Activated CD4-positive, alpha-beta T cell treated with anti-CD3 and anti-CD28 coated beads, Interleukin-2, amount 50 U/mL, for 24 hours (primary cell): ENCODE results near the gene CHD9.
A peak's percentile ranks its signal among the peaks of the same experiment; 100 is the strongest.
"Not testable (repeated sequence)": the region's sequence is repeated elsewhere in the genome, so short reads cannot be mapped to it uniquely, and the experiment has no call there.

ENCODE experiments used
- DNase-seq, 2 donors: peaks; one replicate each; pipeline ENCODE4 v3.0.0-alpha.2; 2020; ENCODE audit warnings: low read depth in 1 of 2, low spot score in 1 of 2

Gene CHD9

DNA sequence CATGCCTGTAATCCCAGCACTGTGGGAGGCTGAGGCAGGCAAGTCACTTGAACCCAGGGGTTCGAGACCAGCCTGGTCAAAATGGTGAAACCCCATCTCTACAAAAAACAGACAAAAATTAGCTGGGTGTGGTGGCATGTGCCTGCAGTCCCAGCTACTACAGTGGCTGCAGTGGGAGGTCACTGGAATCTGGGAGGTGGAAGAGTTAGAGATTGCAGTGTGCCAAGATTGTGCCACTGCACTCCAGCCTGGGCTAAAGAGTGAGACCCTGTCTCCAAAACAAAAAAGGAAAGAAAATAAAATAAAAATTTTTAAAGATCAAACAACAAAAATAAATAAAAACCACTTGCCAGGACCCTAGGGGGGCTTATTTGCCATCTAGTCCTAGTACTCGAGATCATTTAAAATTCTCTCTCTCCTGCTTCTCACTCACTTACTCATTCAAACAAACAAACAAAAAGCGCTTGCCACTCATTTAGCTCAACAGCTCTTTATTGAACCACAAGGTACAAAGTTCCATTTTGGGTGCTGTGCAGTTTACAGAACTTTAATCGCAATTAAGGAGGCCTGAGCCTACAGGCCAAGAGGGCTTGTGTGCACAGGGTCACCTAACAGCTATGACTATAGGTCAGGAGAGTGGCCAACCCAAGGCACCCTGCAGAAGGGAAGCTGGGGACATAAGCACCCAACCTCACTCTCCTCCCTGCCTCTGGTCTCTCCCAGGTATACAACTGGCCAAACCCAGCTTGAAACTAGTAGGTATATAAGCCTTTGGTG, 6.5 kb upstream of the CHD9 start:
- no peak for DNase-seq

DNA sequence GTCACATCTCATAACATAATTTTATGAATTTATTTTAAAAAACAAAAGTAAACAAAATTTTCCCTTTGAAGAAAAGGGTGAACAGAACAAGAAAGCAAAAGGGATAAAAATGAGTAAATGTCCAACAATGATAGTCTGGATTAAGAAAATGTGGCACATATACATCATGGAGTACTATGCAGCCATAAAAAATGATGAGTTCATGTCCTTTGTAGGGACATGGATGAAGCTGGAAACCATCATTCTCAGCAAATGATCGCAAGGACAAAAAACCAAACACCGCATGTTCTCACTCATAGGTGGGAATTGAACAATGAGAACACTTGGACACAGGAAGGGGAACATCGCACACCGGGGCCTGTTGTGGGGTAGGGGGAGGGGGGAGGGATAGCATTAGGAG, 3.5 kb upstream of the CHD9 start:
- DNase-seq = not testable (repeated sequence)

DNA sequence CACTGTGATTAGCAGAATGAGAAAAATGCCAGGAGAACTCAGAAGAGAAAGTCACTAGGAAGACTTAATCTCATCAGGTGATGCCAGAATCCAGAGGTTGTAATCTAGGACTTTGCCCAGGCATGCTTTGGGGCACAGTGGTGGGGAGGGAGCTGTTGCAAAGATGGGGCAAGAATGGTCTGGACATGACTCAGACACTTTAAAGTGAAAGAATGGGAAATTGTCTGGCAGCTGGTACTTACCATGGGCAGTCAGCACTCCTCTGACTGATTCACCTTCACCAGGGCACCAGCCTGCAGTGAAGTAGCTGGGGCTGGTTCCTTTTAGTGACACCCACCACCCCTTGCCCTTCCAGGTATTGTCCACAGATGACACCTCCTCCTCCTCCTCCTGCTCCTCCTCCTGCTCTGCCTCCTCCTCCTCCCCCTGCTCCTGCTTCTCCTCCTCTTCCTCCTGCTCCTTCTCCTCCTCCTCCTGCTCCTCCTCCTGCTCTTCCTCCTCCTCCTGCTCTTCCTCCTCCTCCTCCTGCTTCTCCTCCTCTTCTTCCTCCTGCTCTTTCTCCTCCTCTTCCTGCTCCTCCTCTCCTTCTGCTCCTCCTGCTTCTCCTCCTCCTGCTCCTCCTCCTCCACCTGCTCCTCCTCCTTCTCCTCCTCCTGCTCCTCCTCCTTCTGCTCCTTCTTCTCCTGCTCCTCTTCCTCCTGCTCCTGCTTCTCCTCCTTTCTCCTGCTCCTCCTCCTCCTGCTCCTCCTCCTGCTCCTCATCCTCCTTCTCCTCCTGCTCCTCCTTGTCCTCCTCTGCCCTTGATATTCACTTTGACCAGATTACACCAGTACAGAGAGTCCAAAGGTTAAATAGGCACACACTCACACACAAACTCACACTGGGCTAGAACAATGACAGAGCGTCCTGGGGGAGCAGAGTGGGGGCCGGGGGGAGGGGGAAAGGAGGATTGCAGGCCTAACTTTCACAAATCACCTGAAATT, 2.0 kb upstream of the CHD9 start, which contains the start of gene CHD9NB:
CHD9NB (minus strand) TSS at position 379 of the 983 bp plus-strand sequence. CDS start 8,739 bp downstream, outside the sequence.
- DNase-seq = no peak

DNA sequence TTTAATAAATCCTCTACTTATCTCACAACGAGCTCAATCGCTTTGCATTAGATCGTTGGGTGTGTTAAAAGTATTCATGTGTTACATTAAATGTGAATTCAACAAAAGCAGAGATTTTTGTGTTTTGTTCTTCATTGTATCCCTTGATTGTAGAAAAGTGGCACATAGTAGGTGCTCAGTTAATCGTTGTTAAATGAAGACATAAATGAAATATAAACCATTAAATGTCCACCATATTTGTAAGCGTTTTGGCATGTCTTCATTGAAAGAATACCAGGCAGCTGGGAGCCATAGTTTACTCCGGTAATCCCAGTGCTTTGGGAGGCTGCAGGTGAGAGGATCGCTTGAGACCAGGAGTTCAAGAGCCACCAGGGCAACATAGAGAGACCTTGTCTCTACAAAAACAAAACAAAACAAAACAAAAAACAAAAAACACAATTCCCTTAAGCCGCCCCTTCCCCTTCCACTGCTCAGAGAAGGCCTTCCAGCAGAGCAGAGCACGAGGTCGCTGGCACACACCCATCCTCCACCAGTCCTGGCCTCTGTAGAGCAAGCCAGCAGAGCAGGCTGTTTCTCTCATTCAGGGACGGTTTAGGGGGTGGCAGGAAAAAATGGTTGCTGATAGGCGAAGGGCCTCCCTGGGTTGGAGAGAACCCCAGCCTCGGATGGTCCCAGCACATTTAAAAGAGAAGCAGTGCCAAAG, 673 bp upstream of the CHD9 start:
- DNase-seq = peak in 1 of 2 donors; percentile 11

DNA sequence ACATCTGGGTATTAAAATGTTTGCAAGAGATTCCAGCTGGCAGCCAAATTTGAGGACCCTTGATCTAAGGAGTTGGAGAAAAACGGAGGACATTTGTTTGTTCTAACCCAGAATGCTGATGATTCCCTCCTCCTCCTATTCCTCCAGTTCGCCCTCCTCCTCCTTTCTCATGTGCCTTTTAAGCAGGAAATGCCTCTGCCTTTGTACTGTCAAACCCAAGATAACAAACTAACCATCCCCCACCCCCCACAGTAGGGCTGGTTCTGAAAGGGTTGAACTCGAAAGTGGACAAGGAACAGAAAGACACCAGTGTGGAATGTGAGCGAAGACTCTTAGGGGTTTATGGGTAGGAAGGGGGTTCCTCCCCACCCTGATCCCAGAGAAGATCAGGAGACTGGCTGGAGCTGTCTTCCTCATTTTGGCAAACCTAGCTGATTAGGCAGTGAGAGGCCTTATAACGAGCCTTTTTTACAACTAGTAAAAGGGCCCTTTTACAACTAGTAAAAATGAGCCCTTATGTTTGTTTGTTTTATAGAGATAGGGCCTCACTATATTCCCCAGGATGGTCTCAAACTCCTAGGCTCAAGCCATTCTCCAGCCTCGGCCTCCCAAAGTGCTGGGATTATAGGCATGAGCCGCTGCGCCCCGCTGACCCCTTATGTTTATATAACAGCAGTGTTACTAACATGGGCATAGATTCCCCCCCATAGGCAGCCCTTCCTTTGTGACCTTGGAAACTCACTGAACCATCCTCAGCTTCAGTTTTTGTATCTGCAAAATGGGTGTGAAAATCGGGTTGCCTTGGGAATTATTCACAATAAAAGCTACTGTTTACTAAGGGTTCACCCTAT, 975 bp downstream of the CHD9 start:
- DNase-seq = no peak

DNA sequence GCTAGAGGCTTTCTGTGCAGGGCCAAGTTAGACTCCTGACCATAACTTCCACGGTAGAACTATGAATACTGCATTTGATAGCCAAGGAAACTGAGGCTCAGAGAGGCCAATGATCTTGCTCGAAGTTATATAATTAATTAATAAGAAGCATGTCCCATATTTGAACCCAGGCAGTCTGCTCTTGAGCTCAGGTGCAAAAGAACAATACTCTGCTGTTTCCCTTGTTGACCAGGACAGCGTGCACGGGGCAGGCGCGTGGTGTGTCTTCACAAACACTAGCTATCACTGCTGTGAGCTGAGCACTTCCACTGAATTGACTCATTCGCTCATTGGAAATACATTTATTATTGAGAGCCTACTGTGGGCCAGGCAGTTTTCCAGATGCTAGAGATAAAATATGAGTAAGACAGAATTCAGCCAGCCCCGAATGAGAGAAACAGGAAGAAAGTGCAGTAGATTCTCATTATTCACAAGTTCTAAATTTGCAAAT, 1.6 kb downstream of the CHD9 start:
- DNase-seq = no peak

DNA sequence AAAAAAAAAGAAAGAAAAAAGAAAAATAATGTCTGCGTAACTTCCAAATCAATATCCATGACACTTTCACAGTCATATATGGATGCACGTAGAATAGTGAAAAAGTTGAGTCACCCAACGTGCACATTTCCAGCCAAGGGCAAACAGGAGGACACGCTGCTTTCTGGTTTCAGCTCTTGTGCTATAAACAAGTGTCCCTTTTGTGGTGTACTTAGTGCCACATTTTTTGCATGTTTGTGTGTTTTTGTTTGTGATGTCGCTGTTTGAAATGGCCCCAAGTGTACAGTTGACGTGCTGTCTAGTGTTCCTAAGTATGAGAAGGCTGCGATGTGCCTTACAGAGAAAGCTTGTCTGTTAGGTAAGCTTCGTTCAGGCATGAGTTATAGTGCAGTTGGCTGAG, 2.9 kb downstream of the CHD9 start:
- DNase-seq = no peak

DNA sequence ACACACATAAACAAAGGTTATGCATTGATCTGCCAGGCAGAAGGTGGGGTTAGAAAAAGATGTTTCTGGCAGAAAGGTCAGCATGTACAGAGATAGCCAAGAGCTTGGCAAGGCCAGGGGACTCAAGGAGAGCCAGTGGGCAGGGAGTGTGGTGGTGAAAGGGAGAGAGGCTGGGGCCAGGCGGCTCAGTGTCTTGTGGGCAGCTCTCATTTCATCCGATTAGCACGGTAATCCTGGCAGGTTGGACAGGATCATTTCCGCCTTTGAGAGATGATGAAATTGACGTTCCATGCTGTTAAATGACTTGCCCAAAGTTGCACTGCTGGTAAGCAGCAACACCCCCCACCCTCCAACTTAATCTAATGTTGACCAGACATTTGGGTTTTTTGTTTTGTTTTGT, 3.6 kb downstream of the CHD9 start:
- DNase-seq = no peak

DNA sequence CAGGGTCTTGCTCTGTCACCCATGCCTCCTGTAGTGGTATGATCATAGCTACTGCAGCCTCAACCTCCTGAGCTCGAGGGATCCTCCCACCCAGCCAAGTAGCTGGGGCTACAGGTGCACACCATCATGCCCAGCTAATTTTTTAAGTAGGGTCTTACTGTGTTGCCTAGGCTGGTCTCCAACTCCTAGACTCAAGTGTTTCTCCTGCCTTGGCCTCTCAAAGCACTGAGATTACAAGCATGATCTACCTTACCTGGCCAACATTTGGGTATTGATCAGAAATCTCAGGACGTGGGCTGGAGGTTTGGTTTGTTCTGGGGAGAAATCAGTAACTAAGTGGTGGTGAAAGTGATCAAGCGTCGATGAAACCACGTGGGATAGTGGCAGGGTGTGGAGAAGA, 4.1 kb downstream of the CHD9 start:
- DNase-seq = no peak

DNA sequence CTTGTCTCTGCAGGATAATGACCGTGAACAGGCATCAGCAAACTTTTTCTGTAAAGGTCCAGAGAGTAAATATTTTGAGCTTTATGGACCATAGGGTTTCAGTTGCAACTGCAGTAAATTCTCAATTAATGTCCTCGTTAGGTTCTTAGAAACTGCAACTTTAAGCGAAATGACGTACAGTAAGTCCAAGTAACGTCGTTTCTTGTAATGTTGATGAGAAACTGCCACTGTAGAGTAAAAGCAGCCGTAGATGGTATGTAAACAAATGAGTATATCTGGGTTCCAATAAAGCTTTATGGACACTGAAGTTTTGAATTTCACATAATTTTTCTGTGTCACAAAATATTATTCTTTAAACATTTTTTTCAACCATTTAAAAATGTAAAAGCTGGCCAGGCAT, 4.9 kb downstream of the CHD9 start:
- DNase-seq = no peak

DNA sequence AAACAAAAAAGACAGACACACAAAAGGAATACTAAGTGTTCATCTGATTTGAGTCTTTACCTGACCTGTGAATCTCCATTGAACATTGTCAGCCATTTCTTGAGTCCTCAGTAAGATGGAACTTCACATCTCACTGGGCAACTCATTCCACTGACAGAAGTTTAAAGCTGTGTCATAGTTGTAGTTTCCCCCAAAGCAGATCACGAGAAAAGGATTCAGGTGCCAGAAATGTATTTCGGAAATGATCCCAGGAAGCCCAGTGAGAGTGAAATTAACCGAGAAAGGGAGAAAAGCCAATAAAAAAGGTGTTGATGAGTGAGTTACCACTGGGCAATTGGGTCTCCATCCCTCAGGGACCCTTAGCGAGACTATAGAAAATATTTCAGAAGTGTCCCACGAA, 6.5 kb downstream of the CHD9 start:
- DNase-seq = no peak

DNA sequence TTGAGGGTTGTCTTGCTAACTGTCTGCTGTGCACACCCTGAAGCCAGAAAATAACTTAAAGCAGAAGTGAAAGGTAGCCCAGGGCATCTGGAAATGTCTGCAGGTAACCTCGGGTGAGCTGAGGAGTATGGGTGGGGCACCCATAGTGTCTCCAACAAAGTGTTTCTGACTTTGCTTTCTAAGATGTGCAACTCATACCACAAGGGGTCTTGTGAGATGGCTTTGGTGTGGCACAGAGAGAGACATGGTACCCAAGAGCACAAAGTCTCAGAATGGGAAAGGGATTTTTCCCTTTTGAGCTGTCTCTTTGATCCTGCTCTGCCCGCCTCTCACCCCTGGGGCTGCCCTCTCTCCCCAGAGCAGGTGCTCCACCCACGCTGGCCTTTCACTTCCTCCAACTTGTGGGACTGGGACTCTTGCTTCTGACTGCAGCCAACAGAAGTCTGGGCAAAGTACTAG, 6.9 kb downstream of the CHD9 start:
- no peak for DNase-seq

DNA sequence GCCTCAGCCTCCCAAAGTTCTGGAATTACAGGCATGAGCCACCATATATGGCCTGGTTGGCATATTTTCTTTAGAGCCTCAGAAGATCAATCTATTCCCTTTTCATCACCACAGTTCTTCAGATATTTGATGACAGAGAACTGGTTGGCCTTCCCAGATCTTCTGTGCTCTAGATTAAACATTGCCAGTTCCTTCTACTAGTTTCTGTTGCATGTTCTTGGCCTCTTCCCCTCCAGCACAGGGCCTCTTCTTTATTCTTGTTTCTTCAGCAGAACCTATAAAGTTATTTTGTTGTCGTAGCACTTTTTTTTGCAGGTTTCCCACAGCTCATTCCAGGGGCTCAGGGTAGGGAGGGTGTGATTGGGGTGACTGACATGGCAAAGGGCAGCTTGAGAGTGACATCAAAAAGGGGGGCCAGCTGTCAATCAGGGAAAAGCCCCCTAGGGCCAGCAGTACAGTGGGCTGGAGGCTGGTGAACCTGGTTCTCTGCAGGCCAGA, 9.3 kb downstream of the CHD9 start:
- no peak for DNase-seq

DNA sequence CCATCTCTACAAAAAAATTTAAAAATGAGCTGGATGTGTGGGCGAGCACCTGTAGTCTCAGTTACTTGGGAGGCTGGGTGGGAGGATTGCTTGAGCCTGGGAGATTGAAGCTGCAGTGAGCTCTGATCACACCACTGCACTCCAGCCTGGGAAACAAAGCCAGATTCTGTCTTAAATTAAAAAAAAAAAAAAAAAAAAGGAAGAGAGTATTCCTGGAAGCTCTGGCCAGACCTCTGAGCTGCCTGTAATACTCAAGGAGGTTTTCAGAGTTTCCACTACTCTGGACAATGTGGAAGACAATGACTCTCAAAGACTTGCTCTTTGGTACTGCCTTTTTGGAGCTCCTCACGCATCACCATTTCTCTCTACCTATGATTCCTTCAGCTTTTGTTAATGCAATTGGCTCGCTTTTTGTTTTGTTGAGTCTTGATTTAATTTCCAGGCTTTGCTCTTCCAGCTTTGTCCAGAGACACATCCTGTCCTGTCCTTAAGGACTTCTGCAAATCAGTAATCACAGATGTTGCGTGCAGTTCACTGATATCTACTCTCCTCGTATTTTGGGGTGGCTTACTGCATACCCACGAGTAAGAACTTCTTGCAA, 10.8 kb downstream of the CHD9 start:
- no peak for DNase-seq

DNA sequence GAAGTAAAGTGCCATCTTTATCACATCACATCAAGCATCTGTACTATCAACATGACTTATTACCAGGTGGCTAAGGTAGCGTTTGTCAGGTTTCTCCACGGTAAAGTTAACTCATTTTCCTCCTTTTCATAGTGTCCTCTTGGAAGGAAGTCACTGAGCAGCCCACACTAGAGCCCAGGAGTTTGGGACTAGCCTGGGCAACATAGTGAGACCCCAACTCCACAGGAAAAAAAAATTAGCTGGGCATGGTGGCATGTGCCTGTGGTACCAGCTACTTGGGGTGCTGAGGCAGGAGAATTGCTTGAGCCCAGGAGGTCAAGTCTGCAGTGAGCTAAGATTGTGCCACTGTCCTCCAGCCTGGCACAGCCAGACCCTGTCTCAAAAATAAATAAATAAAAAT, 12.9 kb downstream of the CHD9 start:
- no peak for DNase-seq

DNA sequence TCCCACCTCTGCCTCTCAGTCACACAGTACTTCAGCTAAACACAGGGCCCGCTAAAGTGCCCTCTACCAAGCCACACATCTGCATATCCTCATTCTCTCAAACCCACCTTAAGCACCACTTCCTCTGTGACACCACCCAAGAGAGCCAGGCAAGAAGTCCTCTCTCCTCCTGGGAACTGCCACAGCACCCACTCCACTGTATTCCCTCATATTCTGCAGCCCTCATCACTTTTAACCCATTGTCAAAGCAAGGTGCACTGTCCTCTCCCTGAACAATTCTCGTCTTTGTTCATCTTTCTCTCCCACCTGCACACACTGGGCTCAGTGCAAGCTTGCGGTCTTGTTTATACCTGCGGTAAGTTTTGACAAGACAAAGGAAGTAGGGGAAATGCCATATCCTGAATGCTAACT, 13.6 kb downstream of the CHD9 start:
- no peak for DNase-seq

DNA sequence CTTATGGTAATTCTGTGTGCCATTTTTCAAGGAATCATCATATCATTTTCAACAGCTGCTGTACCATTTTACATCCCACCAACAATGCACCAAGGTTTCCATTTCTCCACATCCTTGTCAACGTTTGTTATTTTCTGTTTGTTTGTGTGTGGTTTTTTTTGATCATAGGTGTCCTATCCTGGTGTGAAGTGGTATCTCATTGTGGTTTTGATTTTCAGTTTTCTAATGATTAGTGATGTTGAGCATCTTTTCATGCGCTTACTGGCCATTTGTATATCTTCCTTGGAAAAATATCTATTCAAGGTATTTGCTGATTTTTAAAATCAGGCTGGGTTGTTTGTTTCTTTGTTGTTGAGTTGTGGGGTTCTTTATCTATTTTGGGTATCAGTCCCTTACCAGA, 15.0 kb downstream of the CHD9 start:
- DNase-seq = no peak

DNA sequence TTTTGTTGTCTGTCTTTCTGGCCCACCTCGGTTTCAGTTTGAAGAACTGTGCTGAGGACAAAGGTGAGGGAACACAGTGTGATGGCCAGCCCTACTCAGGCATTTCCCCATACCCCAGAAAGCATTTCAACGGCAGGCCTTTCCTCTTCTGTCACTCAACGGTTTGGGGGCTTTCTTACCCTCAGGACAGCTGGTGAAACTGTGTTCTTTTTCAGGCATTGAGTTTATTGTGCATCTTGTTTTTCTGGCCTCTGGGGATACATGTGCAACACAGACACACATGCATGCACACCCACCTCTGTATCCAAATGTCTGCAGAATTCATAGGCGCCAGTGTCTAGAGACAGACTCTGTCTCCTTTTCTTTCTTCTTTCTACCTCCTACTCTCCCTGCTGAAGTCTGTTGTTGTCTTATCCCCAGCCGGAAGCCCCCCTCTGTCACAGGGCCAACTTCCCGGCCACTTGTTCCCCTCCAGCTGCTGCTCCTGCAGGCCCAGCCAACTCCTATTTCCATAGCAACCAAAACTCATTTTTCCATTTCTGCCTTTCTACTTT, 17.0 kb downstream of the CHD9 start:
- DNase-seq = no peak

DNA sequence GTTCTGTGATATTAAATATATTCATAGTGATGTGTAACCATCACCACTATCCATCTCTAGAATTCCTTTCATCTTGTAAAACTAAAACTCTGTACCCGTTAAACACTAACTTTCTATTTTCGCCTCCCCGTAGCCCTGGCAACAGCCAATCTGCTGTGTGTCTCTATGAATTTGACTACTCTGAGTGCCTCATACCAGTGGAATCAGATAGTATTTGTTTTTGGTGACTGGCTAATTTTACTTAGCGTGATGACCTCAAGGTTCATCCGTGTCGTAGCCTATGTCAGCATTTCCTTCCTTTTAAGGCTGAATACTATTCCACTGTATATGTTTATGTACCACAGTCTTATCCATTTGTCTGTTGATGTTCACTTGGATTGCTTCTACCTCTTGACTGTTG, 18.2 kb downstream of the CHD9 start:
- no peak for DNase-seq
